NCI-H345 (cell line): Measurements from ENCODE around the gene STPG4.
"Not testable (repeated sequence)": the region's sequence is repeated elsewhere in the genome, so short reads cannot be mapped to it uniquely, and the experiment has no call there.

ENCODE experiments used
- DNase-seq: peaks from one replicate; lab custom pipeline; 2025; lab: John Stamatoyannopoulos, UW

Gene STPG4

GRCh38 chr2:47126783-47127182 lies 28.3 kb downstream of the STPG4 start:
- no peak for DNase-seq

DNA sequence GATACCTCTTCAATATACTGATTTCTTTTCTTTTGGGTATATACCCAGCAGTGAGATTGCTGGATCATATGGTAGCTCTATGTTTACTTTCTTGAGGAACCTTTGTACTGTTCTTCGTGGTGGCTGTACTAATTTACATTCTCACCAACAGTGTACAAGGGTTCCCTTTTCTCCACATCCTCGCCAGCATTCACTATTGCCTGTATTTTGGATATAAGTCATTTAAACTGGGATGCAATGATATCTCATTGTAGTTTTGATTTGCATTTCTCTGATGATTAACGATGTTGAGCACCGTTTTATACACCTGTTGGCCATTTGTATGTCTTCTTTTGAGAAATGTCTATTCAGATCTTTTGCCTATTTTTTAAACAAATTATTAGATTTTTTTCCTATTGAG lies 30.4 kb downstream of the STPG4 start:
- not testable (repeated sequence) for DNase-seq

GRCh38 chr2:47120424-47120823 lies 34.7 kb downstream of the STPG4 start:
- DNase-seq = not testable (repeated sequence)

GRCh38 chr2:47119001-47119400 lies 36.1 kb downstream of the STPG4 start:
- DNase-seq = no peak

GRCh38 chr2:47118581-47118980 lies 36.5 kb downstream of the STPG4 start:
- DNase-seq = no peak

DNA sequence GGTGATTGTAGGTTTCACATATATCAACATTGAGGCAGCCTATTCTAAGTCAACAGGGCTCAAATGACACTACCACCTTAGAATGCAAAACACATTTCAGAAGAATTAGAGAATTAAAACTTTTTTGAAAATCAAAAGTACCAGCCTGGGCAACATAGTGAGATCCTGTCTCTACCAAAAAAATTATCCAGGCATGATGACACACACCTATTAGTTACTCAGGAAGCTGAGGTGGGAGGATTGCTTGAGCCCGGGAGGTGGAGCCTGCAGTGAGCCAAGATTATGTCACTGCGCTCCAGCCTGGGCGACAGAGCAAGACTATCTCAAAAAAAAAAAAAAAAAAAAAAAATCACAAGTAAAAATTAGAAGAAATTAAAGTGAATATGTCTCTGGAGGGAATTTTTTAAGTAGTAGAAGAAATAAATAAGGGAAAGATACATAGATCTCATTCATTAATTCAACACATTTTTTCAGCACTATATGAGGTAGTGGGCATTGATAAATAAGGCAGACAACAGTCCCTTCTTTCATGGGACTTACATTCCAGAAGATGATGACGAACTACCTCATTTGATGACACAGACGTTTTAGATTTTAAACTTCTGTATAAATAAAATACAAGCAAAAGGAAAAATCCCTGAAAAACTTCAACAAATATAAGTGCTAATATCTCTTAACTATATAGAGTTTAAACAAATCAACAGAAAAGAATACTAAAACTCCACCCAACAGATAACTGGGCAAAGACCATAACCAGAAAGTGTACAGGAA lies 42.3 kb downstream of the STPG4 start:
- DNase-seq = no peak

- no peak for DNase-seq
Observed at GRCh38 chr2:47109680-47110079, 45.4 kb downstream of the STPG4 start.

DNA sequence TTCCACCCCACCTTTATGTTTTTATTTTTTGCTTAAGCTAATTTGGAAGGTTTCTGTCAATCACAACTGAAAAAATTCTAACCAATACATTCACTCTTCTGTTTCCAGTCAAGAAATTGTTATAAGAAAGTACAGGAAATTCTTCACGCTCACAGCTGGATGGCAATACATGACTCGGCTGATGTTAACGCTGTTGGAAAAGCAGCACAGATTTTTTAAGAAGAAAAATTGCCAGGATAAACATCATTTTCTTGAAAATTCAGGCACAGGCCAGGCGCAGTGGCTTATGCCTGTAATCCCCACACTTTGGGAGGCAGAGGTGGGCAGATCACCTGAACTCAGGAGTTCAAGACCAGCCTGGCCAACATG lies 46.1 kb downstream of the STPG4 start:
- no peak for DNase-seq

DNA sequence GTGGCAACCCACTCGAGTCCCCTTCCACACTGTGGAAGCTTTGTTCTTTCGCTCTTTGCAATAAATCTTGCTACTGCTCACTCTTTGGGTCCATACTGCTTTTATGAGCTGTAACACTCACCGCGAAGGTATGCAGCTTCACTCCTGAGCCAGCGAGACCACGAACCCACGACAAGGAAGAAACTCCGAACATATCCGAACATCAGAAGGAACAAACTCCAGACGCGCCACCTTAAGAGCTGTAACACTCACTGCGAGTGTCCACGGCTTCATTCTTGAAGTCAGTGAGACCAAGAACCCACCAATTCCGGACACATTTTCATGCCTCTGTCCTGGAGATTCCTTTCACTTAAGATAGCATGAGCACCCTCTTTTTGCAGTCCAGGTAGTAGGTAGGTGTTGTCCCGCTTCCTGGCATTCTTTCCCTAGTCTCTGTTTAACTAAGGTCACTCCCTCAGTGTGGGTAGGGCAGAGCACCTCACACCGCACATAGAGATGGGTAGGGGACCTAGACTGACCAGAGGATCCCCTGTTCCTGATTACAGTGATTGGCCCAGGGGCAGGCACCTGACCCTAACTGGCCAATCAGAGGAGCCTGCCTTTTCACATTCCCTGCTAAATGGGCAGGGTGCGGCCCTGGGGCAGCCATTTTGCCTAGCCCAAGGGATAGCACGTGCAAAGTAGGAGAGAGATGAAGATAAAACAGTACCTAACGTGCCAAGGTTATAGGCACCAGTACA lies 46.7 kb downstream of the STPG4 start:
- DNase-seq = not testable (repeated sequence)

GRCh38 chr2:47107201-47107600 lies 47.9 kb downstream of the STPG4 start:
- DNase-seq = not testable (repeated sequence)

GRCh38 chr2:47106231-47106630 lies 48.9 kb downstream of the STPG4 start:
- DNase-seq = not testable (repeated sequence)

DNA sequence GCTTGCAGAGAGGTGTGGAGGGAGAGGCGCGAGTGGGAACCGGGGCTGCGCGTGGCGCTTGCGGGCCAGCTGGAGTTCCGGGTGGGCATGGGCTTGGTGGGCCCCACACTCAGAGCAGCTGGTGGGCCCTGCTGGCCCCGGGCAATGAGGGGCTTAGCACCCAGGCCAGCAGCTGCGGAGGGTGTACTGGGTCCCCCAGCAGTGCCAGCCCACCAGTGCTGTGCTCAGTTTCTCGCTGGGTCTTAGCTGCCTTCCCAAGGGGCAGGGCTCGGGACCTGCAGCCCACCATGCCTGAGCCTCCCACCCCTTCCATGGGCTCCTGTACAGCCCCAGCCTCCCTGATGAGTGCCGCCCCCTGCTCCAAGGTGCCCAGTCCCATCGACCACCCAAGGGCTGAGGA lies 55.4 kb downstream of the STPG4 start:
- not testable (repeated sequence) for DNase-seq

DNA sequence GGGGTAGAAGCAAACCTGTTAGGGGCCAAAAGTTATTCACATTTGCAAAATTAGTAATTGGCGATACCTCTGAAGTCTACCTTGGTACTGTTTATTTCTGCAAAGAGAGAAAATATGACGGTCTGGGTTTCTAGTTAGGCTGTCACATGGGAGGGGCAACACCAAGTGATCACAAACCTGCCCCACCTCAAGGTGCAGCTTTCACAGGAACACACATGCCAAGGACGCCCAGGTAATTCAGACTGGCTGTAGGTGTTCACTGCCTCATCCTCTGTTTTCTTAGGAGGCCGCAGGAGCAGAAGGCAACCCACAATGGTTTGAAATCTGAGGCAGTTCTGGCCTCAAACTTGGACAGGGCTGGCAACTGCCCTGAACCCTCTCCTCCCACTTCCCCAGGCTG lies 56.2 kb downstream of the STPG4 start:
- DNase-seq = no peak

- DNase-seq = no peak
Observed at GRCh38 chr2:47097563-47097962, 57.5 kb downstream of the STPG4 start.

GRCh38 chr2:47096451-47096850 lies 58.7 kb downstream of the STPG4 start:
- DNase-seq = no peak

GRCh38 chr2:47095349-47096020 lies 59.6 kb downstream of the STPG4 start:
- DNase-seq = no peak

GRCh38 chr2:47094511-47095142 lies 60.5 kb downstream of the STPG4 start:
- DNase-seq = no peak

DNA sequence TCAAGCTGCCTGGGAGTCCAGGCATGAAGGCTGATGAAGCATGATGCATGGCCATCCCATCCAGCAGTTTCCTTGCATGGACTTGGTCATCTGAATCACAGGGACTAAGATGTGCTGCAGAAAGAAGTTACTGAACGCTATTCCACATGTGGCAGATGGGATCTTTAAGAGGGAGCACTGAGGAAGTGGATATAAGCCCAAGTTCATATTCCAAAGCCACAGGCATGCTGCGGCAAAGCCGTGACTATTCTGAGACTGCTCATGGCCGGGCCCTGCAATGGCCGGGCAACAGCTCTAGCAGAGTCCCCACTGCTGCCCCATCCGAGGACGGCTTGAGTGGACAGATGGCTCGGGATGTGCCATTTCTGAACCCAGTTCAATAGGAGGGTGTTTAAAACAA lies 61.5 kb downstream of the STPG4 start:
- no peak for DNase-seq

DNA sequence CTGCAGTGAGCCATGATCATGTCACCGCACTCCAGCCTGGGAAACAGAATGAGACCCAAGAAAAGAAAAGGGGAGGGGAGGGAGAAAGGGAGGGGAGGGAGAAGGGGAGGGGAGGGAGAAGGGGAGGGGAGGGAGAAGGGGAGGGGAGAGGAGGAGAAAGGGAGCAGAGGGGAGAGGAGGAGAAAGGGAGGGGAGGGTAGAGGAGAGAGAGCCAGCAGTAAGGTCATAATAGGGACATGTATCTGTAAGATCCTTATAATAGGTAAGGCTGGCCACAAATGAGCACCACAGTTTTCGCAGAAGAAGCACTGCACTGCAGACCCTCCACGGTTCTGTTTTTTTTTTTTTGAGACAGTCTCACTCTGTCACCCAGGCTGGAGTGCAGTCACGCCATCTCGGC lies 62.6 kb downstream of the STPG4 start:
- no peak for DNase-seq

GRCh38 chr2:47091118-47091517 lies 64.0 kb downstream of the STPG4 start:
- no peak for DNase-seq

- DNase-seq = no peak
Observed at GRCh38 chr2:47089083-47089464, 66.0 kb downstream of the STPG4 start.

DNA sequence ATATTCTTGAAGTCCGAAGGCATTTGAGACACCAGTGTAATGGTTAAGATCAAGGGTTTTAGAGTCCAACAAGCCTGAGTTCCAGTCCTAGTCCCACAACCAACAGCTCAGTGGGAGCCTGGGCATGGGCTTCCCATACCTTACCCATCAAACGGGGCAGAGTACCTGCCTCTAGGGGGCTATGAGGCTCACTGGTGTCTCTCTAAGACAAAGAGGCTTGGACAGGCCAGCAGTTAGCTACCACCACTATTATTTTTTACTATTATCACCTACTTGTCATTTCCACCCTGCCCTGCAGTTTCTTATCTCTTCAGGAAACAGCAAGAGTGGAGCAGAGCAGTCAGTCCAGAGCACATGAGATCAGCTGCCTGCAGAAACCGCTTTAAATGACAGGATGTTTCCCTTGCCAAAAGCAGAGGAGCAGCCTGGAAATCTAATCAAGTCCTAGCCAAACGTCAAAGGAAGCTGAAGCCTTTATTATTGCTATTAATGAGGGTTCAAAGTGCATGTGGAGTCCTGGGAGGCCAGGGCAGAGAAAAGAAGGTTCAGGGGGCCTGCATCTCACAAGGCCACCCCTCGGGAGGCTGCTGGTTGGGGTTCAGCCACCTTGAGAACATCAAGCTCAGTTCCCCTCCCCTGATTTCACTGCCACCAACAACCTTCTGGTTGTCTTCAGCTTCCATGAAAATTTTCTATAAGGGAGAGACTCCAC lies 66.6 kb downstream of the STPG4 start:
- DNase-seq = no peak
